ENCODE measurements around the gene LEAP2. TPM values are rescaled to one million over a fixed set of nuclear protein-coding genes. Genes with fewer than 3 reads are reported as not detected.

Gene LEAP2
- total RNA-seq, 2 experiments from 2014 or later, result 0.30 to 0.31 TPM

DNA sequence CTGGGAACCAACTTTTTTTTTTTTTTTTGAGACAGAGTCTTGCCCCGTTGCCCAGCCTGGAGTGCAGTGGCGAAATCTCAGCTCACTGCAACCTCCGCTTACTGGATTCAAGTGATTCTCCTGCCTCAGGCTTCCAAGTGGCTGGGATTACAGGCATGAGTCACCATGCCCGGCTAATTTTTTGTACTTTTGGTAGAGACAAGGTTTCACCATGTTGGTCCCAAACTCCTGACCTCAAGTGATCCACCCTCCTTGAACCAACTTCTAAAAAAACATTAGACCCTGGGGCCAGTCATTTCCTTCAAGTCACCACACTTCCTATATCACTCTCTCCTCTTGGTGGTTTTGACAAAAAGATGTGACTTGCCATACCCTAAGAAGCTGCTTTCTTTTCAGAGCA, 32.2 kb upstream of the LEAP2 start:
- Mint-ChIP-seq H3K36me3 (ENCODE audit: low read depth) (no peaks in the 10 kb centered on the region), H3K9me3 (no peaks in the 10 kb centered on the region), H3K4me3 (no peak overlapping the region), H3K27ac (no peak overlapping the region), H3K27me3 (no peaks in the 10 kb centered on the region), H3K4me1 (ENCODE audit: low read depth) (no peaks in the 10 kb centered on the region)
- POLR2A ChIA-PET, result no interaction called here
- H3K9me3 ChIP-seq (ENCODE audit: control insufficient read depth in 1 of 2, insufficient read depth in 1 of 2, low read length in 2 of 2), result no peaks in the 10 kb centered on the region
- DNase-seq (peak in 1 of 14 experiments; percentile 35), ATAC-seq (ENCODE audit: poor library complexity) (no peak)
- H3K36me3 ChIP-seq (ENCODE audit: insufficient read depth, low read length), result no peaks in the 10 kb centered on the region
- no peak overlapping the region for H3K27ac ChIP-seq (ENCODE audit: low read depth in 1 of 2, low read length in 2 of 2)
- intact Hi-C loops (cut with DNase I, micrococcal nuclease), result no loop called here
- TF ChIP-seq, protein P1, sequence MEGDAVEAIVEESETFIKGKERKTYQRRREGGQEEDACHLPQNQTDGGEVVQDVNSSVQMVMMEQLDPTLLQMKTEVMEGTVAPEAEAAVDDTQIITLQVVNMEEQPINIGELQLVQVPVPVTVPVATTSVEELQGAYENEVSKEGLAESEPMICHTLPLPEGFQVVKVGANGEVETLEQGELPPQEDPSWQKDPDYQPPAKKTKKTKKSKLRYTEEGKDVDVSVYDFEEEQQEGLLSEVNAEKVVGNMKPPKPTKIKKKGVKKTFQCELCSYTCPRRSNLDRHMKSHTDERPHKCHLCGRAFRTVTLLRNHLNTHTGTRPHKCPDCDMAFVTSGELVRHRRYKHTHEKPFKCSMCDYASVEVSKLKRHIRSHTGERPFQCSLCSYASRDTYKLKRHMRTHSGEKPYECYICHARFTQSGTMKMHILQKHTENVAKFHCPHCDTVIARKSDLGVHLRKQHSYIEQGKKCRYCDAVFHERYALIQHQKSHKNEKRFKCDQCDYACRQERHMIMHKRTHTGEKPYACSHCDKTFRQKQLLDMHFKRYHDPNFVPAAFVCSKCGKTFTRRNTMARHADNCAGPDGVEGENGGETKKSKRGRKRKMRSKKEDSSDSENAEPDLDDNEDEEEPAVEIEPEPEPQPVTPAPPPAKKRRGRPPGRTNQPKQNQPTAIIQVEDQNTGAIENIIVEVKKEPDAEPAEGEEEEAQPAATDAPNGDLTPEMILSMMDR (IDR thresholded peaks at IDR 0.05), result no peak
- no peaks in the 10 kb centered on the region for H3K27me3 ChIP-seq (ENCODE audit: control insufficient read depth in 1 of 2, insufficient read depth in 2 of 2, low read length in 2 of 2)
- no peaks in the 10 kb centered on the region for H3K4me1 ChIP-seq (ENCODE audit: insufficient read depth, low read length)
- CTCF ChIA-PET, result no interaction called here
- no peak overlapping the region for H3K4me3 ChIP-seq (ENCODE audit: low read length)

DNA sequence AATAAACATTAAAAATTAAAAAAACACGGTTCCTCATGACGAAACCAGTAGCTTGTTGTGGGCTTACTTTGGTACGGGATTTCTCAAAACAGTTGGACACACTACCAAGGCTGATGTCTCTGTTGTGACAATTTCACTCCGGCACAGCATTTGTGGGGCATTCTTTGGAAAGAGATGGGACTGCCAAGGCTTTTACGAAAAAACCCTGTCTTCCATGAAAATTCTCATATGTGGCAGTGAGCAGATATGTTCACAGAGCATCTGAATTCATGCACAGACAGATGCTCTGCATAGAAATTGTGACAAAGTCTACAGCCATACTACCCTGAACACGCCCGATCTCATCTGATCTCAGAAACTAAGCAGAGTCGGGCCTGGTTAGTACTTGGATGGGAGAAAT, 25.2 kb upstream of the LEAP2 start:
- no peaks in the 10 kb centered on the region for H3K27me3 ChIP-seq (ENCODE audit: control insufficient read depth in 1 of 2, insufficient read depth in 2 of 2, low read length in 2 of 2)
- ChIA-PET CTCF (interaction anchor here (1.2 kb wide), 1 partner anchor 18 kb away, joined by 3 read pairs; the partner anchor contains the start of gene SHROOM1), POLR2A (no interaction called here)
- Mint-ChIP-seq H3K27ac (no peak overlapping the region), H3K27me3 (peaks cover 4% of the 10 kb centered on the region), H3K4me1 (ENCODE audit: low read depth) (no peaks in the 10 kb centered on the region), H3K4me3 (no peak overlapping the region), H3K9me3 (no peaks in the 10 kb centered on the region), H3K36me3 (ENCODE audit: low read depth) (no peaks in the 10 kb centered on the region)
- DNase-seq (no peak), ATAC-seq (ENCODE audit: poor library complexity) (no peak)
- no peaks in the 10 kb centered on the region for H3K4me1 ChIP-seq (ENCODE audit: insufficient read depth, low read length)
- H3K9me3 ChIP-seq (ENCODE audit: control insufficient read depth in 1 of 2, insufficient read depth in 1 of 2, low read length in 2 of 2), result no peaks in the 10 kb centered on the region
- H3K36me3 ChIP-seq (ENCODE audit: insufficient read depth, low read length), result no peaks in the 10 kb centered on the region
- intact Hi-C loops (cut with DNase I, micrococcal nuclease), result no loop called here
- TF ChIP-seq, protein P1 (IDR thresholded peaks at IDR 0.05), result no peak
- no peak overlapping the region for H3K4me3 ChIP-seq (ENCODE audit: low read length)
- no peak overlapping the region for H3K27ac ChIP-seq (ENCODE audit: low read depth in 1 of 2, low read length in 2 of 2)

GRCh38 chr5:132849347-132849746, 24.1 kb upstream of the LEAP2 start:
- Mint-ChIP-seq H3K36me3 (ENCODE audit: low read depth) (no peaks in the 10 kb centered on the region), H3K9me3 (no peaks in the 10 kb centered on the region), H3K27ac (no peak overlapping the region), H3K4me3 (no peak overlapping the region), H3K27me3 (peaks cover 4% of the 10 kb centered on the region), H3K4me1 (ENCODE audit: low read depth) (no peaks in the 10 kb centered on the region)
- TF ChIP-seq, protein P1 (IDR thresholded peaks at IDR 0.05), result no peak
- POLR2A ChIA-PET, result no interaction called here
- H3K4me3 ChIP-seq (ENCODE audit: low read length), result no peak overlapping the region
- H3K27me3 ChIP-seq (ENCODE audit: control insufficient read depth in 1 of 2, insufficient read depth in 2 of 2, low read length in 2 of 2), result no peaks in the 10 kb centered on the region
- H3K27ac ChIP-seq (ENCODE audit: low read depth in 1 of 2, low read length in 2 of 2), result no peak overlapping the region
- H3K36me3 ChIP-seq (ENCODE audit: insufficient read depth, low read length), result no peaks in the 10 kb centered on the region
- intact Hi-C loops (cut with DNase I, micrococcal nuclease), result no loop called here
- no peaks in the 10 kb centered on the region for H3K9me3 ChIP-seq (ENCODE audit: control insufficient read depth in 1 of 2, insufficient read depth in 1 of 2, low read length in 2 of 2)
- DNase-seq (no peak), ATAC-seq (ENCODE audit: poor library complexity) (no peak)
- H3K4me1 ChIP-seq (ENCODE audit: insufficient read depth, low read length), result no peaks in the 10 kb centered on the region
- CTCF ChIA-PET, result interaction anchor here (1.2 kb wide), 1 partner anchor 19 kb away, joined by 3 read pairs; the partner anchor contains the start of gene SHROOM1
